D721Med (cell line): ENCODE results near the gene ZGPAT.
A peak's percentile ranks its signal among the peaks of the same experiment; 100 is the strongest.

Source experiments
- DNase-seq: peaks from one replicate; pipeline ENCODE4 v3.0.0; 2011; ENCODE audit warnings: low spot score; ENCODE audit not compliant: insufficient read length
- FAIRE-seq: peaks from 2 replicates; lab custom pipeline; 2011; peaks lifted over from hg19 to GRCh38; lab: Jason Lieb, UNC
- CTCF ChIP-seq: IDR thresholded peaks from 2 replicates; pipeline ENCODE4 v1.5.1; 2012; ENCODE audit warnings: mild to moderate bottlenecking, control low read depth; ENCODE audit not compliant: insufficient read depth; ENCODE audit errors: missing control alignments

ZGPAT gene

GRCh38 chr20:63741676-63742380 lies 34.0 kb downstream of the ZGPAT start:
- no peak for TF ChIP-seq CTCF
- DNase-seq: no peak

GRCh38 chr20:63742381-63743024 lies 34.7 kb downstream of the ZGPAT start:
- TF ChIP-seq CTCF: no peak
- no peak for FAIRE-seq

More at GRCh38 chr20:63741676-63742380, 34.0 kb downstream of the ZGPAT start:
- no peak for FAIRE-seq

GRCh38 chr20:63743210-63743970 lies 35.6 kb downstream of the ZGPAT start:
- no peak for TF ChIP-seq CTCF
- FAIRE-seq: no peak
- DNase-seq: no peak

More at GRCh38 chr20:63742381-63743024, 34.7 kb downstream of the ZGPAT start:
- DNase-seq: no peak

- no peak for TF ChIP-seq CTCF
These were observed 36.3 kb downstream of the ZGPAT start for GRCh38 chr20:63744158-63744557.

GRCh38 chr20:63744574-63745423 lies 37.0 kb downstream of the ZGPAT start:
- no peak for FAIRE-seq

More at GRCh38 chr20:63744158-63744557, 36.3 kb downstream of the ZGPAT start:
- FAIRE-seq (no peak), DNase-seq (no peak)

More at GRCh38 chr20:63744574-63745423, 37.0 kb downstream of the ZGPAT start:
- no peak for TF ChIP-seq CTCF
- peak; percentile 7 for DNase-seq
